ENCODE data around the gene SCN4B.

Gene SCN4B

DNA sequence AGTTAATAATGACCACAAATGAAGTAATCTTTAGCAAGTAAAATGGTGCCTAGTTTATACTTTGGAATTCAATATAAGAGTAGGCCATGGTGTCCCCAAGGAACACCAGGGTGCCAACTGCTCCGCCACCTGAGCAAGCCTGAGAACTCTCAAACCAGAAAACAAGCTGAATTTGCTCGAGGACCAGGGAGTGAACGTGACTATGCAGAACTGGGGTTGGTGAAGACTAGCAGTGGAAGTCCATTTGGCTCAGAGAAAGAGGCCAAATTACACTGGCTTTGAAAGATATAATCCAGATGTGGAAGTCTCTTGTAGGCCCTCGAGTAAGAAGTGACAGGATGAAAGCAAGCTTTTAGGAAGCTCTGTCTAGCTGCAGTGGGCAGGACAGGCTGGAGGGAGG is 57.1 kb downstream of the SCN4B start:
- no peak for DNase-seq

DNA sequence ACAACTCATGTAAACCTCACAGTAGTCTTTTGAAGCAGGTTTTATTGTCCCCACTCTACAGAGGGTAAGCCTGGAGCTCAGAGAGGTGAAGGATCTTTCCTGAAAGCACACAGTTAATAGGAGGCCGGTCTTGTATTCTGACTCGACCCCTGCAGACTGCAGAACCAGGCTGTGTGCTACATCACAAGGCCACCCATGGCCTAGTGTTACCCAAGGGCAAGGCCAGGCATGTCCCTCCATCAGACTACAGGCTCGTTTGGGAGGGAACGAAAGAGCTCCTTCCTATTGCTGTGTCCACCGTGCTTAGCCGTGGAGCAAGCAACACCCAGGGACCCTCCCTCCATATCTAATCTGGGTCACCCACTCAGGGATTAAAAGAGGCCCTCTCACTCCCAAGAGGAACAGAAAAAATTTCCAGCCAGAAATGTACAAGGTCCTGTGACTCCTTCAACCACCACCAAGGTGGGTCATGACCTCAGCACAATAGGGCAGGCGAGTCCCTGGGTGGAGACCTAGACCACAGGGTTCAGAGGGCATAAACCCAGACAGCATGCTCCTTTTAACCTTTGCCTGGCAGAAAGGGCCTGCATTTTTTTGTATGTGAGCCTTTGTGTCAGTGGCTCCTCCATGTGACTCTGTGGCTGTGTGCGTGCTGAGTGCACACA is 59.6 kb downstream of the SCN4B start:
- DNase-seq: no peak

DNA sequence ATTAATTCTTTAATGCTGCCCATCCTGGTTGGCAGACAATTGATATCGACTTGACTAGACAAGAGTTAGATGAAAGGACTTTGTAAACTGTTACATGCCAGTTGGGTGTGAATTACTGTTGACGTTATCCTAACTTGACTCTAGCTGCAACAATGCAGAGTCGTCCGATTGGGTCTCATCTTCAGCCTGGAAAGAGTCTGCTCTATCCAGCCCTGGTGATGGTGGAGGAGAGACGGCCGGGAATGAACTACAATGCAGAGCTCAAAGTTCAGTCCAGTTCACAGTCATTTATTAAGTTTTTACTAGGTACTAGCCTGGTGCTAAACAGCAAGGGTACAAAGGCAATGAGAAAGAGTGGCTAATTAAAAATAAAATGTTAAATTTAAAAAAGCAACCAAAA is 60.9 kb downstream of the SCN4B start:
- no peak for DNase-seq

DNA sequence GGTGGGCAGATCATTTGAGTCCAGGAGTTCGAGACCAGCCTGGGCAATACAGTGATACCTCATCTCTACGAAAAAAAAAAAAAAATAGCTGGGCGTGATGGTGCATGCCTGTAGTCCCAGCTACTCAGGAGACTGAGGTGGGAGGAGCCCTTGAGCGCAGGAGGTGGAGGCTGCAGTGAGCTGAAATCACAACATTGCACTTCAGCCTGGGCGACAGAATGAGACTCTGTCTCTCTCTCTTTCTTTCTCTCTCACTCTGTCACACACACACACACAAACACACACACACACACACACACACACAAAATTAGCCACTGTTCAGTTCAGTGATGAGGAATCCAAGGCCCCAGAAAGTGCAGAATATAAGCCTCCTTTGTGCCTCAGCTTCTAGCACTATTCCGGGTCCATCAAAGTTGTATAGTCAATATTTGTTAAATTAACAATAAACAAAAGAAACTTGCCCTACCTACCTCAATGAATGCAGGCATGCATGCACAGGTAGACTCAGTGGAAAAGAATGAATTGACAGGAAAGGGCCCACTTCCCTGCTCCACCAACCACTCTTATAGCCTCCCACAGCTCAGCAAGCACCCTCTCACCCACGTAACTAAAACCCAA is 62.0 kb downstream of the SCN4B start:
- DNase-seq: no peak

DNA sequence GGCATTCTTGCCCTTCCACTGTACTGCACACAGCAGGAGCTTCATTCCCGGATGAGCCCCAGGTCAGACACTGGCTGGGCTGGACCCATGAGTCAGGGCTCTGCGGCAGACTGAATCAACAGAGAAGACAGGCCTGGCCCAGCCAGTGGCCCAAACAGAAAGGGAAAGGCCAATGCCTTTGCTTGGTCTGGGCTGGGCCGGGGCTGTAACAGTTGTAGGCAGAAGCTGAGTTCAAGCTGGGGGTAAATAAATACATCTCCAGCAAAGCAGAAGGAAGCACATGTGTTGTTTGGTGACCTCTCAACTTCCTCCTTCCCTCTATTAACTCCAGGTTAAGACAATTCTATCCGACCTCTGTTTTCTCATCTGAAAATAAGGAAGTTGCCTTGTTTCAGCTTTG is 64.1 kb downstream of the SCN4B start:
- DNase-seq: peak; percentile 11

DNA sequence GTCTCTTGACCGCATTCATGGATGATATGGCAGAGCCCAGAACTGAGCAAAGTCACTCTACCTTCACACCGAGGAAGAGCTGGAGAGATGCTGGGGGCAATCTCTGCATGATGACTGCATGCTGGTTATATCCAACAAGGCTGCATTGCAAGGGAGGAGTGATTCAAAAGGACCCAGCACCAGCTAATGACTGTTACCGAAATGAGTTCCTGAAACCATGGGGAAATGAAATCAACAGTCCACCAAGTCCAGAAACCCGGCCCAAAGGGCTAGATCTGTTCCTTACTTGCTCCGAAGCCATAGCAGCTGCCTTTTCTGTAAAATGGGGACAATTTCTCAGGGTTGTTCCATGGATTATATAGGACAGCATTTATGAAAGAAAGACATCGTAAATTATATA is 64.7 kb downstream of the SCN4B start:
- DNase-seq: no peak

DNA sequence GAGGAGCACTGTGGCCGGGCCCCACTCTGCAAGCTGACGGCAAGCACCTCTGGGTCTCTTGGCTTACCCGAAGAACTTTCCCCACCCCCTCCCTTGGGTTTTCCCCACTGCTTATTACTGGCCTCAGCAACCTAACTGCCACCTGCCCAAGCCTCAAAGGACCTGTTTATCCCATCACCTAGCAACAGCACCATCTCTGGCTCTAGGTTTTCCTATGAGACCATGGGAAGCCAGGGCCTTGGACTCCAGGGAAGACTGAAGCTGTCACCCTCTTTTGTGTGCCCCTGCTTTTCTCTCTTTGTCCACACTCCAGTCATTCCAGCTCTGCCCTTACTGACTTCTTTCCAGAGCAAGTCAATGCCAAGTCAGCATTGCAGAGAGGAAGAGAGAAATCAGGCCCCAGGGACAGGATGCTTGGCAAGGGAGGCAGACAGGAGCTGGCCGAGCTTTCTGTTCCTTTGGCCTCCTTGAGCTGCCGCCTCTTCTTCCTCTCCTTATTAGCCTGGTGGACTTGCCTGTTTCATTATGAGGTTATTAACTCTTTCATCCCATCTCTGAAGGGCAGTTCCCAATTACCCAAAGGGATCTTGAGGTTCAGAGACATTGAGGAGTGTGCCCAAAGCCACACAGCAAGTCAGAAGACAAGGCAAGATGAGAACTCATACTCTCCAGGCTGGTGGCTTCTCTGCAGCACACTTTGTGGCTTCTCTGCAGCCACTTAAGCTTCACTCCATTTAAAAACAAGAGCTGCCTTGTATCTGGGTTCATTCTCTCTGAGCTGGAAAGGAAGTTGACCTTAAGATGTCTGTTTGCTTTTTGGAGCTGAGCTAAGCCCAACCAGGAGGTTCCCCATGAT is 65.5 kb downstream of the SCN4B start, which contains the start of gene SMIM35:
Gene SMIM35, minus strand, starts transcription at position 51 of the 856 bp plus-strand sequence. CDS start 206 bp downstream, outside the sequence.
- no peak for DNase-seq

DNA sequence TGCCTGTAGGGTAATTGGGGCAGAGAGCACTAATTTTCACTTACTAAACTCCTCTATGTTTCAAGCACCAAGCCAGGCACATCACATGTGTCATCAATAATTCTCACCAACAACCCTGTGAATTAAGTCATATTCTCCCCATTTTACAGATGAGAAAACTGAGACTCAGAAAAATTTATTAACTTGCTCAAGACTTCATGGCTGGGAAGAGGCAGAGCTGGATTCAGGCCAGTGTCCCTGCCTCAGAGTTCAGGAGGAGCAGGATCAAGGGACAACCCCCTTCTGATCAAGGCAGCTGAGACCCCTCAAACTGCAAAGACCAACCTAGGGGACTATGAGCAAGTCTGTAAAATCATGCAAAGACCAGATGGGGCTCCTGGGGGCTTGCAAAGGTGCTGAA is 68.0 kb downstream of the SCN4B start:
- DNase-seq: no peak

DNA sequence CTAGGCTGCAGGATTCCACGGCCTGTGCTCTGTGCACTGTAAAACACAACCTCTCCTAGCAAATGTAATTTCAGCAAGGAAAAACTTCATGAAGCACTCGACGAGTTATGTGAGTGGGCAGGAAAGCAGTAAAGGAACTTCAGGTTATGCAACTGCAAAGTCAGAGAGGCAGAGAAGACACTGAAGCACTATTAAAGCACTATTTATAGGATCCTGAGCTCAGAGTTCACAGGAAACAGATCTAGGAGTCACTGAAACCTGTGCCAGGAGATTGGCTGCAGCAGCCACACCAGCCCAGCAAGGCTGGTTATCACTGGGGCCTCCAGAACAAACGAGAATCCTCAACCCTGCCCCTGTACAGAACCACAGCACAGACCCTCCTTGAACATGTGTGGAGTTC is 68.4 kb downstream of the SCN4B start:
- DNase-seq: no peak

Measured in CD4-positive, alpha-beta T cell treated with Interleukin-17A for 1 hour (primary cell).